ENCODE data around the gene KIAA0232. TPM values are rescaled to one million over a fixed set of nuclear protein-coding genes. Genes with fewer than 3 reads are reported as not detected.
"Not testable (repeated sequence)": the region's sequence is repeated elsewhere in the genome, so short reads cannot be mapped to it uniquely, and the experiment has no call there.

The KIAA0232 gene
- total RNA-seq, 1 donor from 2014 or later: 35.0 TPM

GRCh38 chr4:6898763-6899162, 116.2 kb downstream of the KIAA0232 start:
- DNase-seq (ENCODE audit: low spot score): no peak

GRCh38 chr4:6900181-6900812, 117.8 kb downstream of the KIAA0232 start:
- no peak for DNase-seq (ENCODE audit: low spot score)

DNA sequence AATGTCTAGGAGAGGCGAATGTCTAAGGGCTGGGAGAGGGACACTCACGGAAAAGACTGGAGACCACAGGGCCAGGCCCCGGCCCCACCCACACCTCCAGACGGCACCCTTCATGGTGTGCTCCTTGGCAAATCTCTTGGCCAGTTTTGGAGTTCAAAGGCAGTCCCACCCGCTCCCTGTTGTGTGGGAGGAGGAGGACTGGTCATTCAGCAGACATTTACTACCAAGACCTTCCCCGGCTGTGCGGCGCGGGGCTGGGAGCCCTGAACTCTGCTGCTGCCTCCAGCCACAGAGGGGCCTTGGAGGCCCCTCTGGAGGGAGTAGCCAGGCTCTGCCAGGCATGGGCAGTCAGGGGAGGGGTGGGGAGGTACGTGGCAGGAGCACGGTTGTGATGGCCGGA, 118.4 kb downstream of the KIAA0232 start:
- DNase-seq (ENCODE audit: low spot score): no peak

- DNase-seq (ENCODE audit: low spot score): no peak
Measured at GRCh38 chr4:6901669-6902317, 119.3 kb downstream of the KIAA0232 start.

DNA sequence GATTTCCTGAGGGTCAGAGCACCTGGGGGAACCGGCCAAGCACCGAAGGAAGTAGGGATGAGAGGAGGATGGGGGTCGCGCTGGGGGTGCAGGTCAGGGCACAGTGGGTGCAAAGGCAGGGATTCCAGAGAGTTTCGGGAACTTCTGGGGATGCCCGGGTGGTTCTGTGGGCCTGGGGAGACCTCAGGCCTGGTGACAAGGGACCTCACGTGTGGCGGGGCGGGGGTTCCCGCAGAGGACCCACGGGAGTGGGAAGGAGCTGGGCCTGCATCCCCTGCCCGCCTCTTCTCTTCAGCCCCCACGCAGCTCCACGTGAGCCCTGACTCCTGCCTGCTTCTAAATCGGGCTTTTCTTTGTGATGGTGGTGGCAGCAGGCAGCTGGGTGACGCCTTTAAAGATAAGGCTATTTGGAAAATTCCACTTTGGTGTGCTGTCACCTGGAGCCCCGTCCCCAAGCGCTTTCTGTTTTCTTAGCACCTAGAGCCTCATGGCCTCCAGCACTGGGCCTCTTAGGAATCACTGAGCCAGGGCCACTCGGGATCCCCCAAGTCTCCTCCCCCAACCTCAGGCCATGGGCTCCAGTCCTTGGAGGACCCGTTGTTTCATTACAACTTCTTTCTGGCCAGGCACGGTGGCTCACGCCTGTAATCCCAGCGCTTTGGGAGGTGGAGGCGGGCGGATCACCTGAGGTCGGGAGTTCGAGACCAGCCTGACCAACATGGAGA, 120.0 kb downstream of the KIAA0232 start:
- DNase-seq (ENCODE audit: low spot score): no peak

DNA sequence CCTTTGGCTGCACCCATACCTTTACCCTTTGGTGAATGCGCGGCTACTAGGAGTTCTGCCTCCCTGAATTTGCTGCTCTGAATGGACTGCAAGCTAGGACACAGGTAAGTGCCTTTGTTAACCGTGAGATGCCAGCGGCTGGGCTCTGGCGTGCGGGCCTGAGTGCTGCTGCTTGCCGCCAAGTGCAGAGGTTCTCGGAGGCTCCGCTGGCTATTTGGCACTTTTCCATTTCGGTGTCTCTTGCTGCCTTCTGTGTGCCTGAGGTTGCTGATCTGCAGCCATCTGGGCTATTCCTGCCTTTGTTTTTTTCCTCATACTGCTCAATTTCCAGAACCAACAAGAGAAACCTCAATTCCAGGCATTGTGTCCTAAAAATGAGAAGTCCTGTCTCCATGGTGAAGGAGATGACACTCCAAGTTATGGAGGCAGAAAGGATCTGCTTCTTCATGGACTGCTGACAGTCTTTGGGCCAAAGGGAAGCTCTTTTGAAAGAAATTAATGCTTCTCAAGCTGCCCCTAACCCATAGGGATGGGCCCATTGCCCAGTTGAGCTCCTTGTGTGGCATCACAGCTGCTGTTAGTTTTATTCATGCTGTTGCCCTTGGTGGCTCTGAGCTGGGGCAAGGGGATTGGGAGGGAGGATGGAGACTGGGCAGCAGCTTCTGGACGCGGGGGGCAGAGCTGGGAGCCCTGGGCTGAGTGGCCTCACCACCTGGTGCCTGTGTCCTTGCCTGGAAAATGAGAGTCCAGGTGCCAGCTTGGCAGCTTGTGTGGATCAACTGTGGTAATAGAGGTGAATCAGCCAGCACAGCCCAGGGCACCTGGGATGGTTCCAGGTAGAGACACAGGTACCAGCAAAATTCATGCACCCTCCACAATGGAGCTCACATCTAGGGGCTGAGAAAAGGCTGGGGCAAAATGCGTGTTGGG, 123.3 kb downstream of the KIAA0232 start:
- DNase-seq (ENCODE audit: low spot score): no peak

DNA sequence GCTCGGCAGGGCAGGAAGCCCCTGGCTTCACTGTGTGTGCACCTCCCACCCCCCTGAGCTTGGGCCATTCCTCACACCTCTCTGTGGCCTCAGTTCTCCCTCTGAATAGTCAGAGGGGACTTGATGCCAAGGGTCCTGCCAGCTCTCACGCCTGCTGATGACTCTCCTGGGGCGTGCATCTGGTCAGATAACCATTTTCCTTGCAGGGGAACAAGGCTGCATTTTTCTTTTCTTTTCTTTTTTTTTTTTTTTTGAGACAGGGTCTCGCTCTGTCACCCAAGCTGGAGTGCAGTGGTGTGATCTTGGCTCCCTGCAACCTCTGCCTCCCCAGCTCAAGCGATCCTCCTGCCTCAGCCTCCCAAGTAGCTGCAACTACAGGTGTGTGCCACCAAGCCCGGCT, 124.0 kb downstream of the KIAA0232 start:
- not testable (repeated sequence) for DNase-seq (ENCODE audit: low spot score)

- DNase-seq (ENCODE audit: low spot score): no peak
Measured at GRCh38 chr4:6907658-6908191, 125.2 kb downstream of the KIAA0232 start.

- DNase-seq (ENCODE audit: low spot score): no peak
Measured at GRCh38 chr4:6908432-6909112, 126.0 kb downstream of the KIAA0232 start.

- DNase-seq (ENCODE audit: low spot score): peak; percentile 85
Measured at GRCh38 chr4:6909113-6909969, 126.8 kb downstream of the KIAA0232 start, which contains the start of gene TBC1D14. TSS of gene TBC1D14 (plus strand) at chr4:6909826. CDS start at chr4:6923390, 13,564 bp downstream.

DNA sequence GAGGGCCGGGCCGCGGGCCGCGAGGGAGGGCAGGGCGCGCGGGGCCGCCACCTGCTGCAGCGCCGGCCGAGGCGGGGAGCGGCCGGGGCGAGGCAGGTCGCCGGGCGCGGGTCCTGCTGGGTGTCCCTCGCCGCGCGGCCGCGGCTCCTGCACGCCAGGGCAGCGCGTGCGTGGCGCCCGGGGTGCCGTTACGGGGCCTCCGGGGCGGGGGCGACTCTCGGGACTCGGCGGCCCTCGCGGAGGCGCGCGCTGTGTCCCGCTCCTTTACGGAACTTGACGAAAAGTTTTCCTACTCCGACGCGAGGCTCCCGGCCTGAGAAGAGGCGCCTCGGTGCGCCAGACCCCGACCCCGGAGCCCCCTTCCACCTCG, 127.4 kb downstream of the KIAA0232 start:
- no peak for DNase-seq (ENCODE audit: low spot score)

GRCh38 chr4:6910340-6910959, 127.9 kb downstream of the KIAA0232 start:
- DNase-seq (ENCODE audit: low spot score): no peak

GRCh38 chr4:6910960-6911874, 128.7 kb downstream of the KIAA0232 start:
- DNase-seq (ENCODE audit: low spot score): no peak

GRCh38 chr4:6911917-6912316, 129.4 kb downstream of the KIAA0232 start:
- not testable (repeated sequence) for DNase-seq (ENCODE audit: low spot score)

GRCh38 chr4:6912441-6912840, 129.9 kb downstream of the KIAA0232 start:
- no peak for DNase-seq (ENCODE audit: low spot score)

DNA sequence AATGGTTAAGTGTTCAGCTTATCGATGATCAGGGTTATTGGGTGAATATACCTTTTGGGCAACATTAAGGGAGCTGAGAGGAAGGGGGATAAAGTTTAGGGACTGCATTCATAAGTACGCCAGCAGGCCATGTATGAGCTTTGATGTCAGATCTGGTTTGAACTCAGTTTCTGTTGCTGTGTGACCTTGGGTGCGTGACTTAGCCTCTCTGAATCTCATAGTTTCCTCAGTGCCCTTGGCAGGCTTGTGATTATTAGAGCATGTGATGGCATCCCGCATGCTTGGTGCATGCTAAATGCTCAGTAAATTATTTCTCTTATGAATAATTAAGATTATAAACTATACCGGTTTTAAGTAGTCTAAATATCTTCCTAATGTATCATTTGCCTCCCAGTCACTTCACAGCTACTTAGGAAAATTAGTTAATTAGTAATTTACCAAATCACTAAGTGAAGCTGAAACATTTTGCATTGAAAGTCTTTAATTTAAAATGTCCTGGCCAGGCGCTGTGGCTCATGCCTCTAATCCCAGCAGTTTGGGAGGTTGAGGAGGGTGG, 130.9 kb downstream of the KIAA0232 start:
- no peak for DNase-seq (ENCODE audit: low spot score)

- no peak for DNase-seq (ENCODE audit: low spot score)
Measured at GRCh38 chr4:6914448-6914847, 131.9 kb downstream of the KIAA0232 start.
